ENCODE measurements around the gene KIN.
"Not testable (repeated sequence)": the region's sequence is repeated elsewhere in the genome, so short reads cannot be mapped to it uniquely, and the experiment has no call there.

The KIN gene

DNA sequence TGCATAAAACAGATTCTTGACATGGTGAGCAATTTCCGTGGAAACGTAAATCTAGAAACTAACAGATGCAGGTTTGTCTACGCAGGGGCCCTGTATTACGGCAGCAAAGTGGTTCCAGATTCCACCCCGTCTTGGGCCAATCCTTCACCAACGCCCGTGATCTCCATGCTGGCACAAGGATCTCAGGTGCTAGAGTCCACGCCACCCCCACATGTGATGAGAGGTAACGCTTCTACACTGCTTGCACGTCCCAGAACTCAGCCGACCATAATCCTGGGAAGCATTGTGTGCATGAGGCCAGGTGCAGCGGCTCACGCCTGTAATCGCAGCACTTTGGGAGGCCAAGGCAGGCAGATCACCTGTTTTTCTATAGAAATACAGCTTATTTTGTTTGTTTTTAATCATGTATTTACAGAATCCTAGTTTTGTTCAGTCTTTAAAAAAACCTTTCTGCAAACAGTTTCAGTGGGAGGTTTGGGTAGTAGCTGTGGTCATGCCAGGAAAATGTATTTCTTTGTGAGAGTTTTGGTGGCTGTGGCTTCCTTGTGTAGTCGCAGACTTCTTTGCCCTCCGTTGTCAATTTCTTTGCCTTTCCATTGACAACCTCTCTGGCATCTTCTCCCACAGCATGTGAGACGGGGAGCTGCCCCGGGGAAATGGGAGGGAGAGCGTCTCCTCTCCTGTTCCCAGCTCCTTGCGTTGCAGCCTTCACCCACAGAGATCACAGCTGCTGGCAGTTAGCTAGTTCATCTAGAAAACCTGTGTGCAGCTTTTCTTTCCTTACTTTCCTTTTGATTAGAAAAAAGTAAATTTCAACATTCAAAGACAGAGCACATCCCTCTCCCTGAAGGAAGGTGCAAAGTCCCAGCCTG lies 49.0 kb downstream of the KIN start:
- H3K27ac Mint-ChIP-seq = no peak overlapping the region
- H3K4me3 Mint-ChIP-seq = no peak overlapping the region
- H3K4me1 Mint-ChIP-seq (ENCODE audit: low read depth) = no peaks in the 10 kb centered on the region
- H3K9me3 Mint-ChIP-seq = no peaks in the 10 kb centered on the region
- H3K27me3 Mint-ChIP-seq (ENCODE audit: low read depth) = no peaks in the 10 kb centered on the region
- no peaks in the 10 kb centered on the region for H3K36me3 Mint-ChIP-seq (ENCODE audit: low read depth)
- no peak for DNase-seq (ENCODE audit: low spot score)

DNA sequence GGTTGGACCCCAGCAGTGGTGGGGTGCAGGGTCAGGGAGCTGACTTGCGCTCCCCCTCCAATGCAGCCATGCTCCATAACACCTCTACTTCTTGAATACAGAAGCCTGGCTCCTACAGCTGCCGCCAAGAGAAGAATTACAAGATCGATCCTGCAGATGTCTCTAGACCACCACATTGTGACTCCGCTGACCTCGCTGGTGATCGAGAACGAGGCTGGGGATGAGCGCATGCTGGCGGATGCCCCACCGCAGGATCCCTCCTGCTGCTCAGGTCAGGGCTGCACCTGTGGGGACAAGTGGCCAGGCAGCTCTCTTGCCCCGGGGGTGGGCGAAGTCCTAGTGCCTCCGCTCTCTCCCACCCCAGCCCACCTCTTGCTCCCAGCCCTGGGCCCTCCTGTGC lies 53.0 kb downstream of the KIN start:
- H3K9me3 Mint-ChIP-seq = no peaks in the 10 kb centered on the region
- DNase-seq (ENCODE audit: low spot score) = no peak
- H3K4me1 Mint-ChIP-seq (ENCODE audit: low read depth) = no peaks in the 10 kb centered on the region
- H3K27me3 Mint-ChIP-seq (ENCODE audit: low read depth) = peaks cover 2% of the 10 kb centered on the region
- H3K4me3 Mint-ChIP-seq = no peak overlapping the region
- H3K27ac Mint-ChIP-seq = no peak overlapping the region
- no peaks in the 10 kb centered on the region for H3K36me3 Mint-ChIP-seq (ENCODE audit: low read depth)

DNA sequence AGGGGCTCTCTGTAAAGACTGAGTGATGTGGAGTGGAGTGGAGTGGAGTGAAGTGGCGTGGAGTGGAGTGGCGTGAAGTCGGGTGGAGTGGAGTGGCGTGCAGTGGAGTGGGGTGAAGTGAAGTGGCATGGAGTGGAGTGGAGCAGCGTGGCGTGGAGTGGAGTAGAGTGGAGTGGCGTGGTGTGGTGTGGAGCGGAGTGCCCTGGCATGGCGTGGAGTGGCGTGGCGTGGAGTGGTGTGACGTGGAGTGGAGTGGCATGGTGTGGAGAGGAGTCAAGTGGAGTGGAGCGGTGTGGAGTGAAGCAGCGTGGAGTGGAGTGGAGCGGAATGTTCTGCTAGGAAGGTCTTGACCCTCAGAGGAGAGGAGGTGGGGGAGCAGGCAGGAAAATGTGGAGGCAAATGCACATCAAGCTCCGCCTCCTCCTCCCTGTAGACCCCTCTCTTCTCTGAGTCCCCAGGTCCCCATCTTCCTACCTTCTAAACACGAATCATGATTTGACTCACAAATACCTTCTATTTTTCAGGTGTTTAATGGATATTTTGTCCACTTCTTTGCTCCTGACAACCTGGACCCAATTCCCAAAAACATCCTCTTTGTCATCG lies 64.8 kb downstream of the KIN start:
- H3K9me3 Mint-ChIP-seq = no peaks in the 10 kb centered on the region
- no peak overlapping the region for H3K27ac Mint-ChIP-seq
- H3K36me3 Mint-ChIP-seq (ENCODE audit: low read depth) = no peaks in the 10 kb centered on the region
- no peak for DNase-seq (ENCODE audit: low spot score)
- peaks cover 2% of the 10 kb centered on the region for H3K27me3 Mint-ChIP-seq (ENCODE audit: low read depth)
- H3K4me3 Mint-ChIP-seq = no peak overlapping the region
- peaks cover 4% of the 10 kb centered on the region for H3K4me1 Mint-ChIP-seq (ENCODE audit: low read depth)

DNA sequence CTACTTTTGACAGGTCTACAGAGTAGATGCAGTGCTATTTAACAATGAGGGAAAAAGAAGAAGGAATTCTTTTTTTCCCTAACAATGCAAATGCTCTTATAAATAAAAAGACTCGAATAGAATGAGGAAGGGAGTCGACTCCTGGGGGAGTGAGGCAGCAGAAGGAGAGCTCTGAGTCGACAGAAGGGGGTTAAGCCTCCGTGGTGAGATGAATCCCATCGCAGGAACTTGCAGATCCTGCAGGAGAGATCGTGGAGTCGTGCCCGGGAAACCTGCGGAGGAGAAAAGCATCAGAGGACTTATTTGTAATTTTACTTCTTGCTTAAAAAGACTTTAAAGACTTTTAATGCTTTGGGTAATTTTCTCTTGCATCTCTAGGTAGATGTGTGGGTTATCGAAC lies 67.3 kb downstream of the KIN start:
- Mint-ChIP-seq H3K27me3 (ENCODE audit: low read depth) (peaks cover 2% of the 10 kb centered on the region), H3K9me3 (no peaks in the 10 kb centered on the region), H3K27ac (no peak overlapping the region), H3K4me3 (no peak overlapping the region), H3K36me3 (ENCODE audit: low read depth) (no peaks in the 10 kb centered on the region), H3K4me1 (ENCODE audit: low read depth) (peaks cover 4% of the 10 kb centered on the region)
- no peak for DNase-seq (ENCODE audit: low spot score)

DNA sequence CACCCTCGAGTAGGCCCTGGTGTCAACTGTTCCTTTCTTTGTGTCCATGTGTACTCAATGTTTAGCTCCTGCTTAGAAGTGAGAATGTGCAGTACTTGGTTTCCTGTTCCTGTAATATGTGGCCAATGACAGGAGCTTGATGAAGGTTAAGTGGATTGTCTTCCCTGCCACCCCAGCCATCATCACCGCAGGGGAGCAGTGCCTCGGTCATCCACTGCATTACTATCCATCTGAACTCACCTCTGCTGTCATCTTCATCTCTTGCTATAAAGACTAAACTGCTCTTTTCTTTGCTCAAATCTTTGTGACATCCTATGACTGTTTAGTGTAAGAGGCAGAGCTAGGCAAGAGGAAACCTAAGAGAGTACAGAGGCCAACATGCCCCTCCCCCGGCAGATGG lies 69.1 kb downstream of the KIN start:
- peaks cover 2% of the 10 kb centered on the region for H3K27me3 Mint-ChIP-seq (ENCODE audit: low read depth)
- peaks cover 4% of the 10 kb centered on the region for H3K4me1 Mint-ChIP-seq (ENCODE audit: low read depth)
- no peak overlapping the region for H3K27ac Mint-ChIP-seq
- no peak for DNase-seq (ENCODE audit: low spot score)
- H3K36me3 Mint-ChIP-seq (ENCODE audit: low read depth) = no peaks in the 10 kb centered on the region
- no peak overlapping the region for H3K4me3 Mint-ChIP-seq
- no peaks in the 10 kb centered on the region for H3K9me3 Mint-ChIP-seq

DNA sequence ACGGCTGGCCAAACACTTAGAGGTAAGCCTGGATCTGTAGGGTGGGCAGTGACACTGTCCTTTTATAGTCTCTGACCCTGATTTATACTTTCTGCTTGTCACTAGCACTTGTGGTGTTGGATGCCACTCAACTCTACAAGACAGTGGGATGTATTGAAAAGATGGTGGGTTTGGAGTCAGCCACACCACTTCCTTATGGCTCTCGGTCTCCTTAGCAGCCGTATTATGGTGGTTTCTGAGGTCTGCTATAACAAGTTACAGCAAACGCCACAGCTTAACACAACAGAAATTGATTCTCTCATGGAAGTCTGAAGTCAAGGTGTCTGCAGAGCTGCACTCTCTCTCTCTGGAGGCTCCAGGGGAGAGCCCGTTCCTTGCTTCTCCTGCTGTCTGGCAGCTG lies 70.0 kb downstream of the KIN start:
- Mint-ChIP-seq H3K4me3 (no peak overlapping the region), H3K4me1 (ENCODE audit: low read depth) (peaks cover 4% of the 10 kb centered on the region), H3K9me3 (no peaks in the 10 kb centered on the region), H3K36me3 (ENCODE audit: low read depth) (no peaks in the 10 kb centered on the region), H3K27ac (no peak overlapping the region), H3K27me3 (ENCODE audit: low read depth) (no peaks in the 10 kb centered on the region)
- no peak for DNase-seq (ENCODE audit: low spot score)

DNA sequence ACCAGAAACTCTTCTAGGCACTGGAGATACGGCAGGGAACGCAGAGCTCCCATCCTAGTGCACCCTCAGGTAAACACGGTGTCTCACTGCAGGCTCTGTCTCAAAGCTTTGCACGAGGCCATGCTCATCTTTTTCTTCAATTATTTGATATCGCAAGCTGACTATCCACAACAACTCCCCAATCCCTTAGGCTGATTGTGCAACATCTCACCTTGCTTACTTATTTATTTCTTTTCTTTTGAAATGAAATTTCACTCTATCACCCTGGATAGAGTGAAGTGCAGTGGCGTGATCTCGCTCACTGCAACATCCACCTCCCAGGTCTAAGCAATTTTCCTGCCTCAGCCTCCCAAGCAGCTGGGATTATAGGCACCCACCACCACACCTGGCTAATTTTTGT lies 72.3 kb downstream of the KIN start:
- Mint-ChIP-seq H3K9me3 (no peaks in the 10 kb centered on the region), H3K27ac (no peak overlapping the region), H3K36me3 (ENCODE audit: low read depth) (no peaks in the 10 kb centered on the region), H3K27me3 (ENCODE audit: low read depth) (peaks cover 3% of the 10 kb centered on the region), H3K4me1 (ENCODE audit: low read depth) (peaks cover 4% of the 10 kb centered on the region), H3K4me3 (no peak overlapping the region)
- no peak for DNase-seq (ENCODE audit: low spot score)

DNA sequence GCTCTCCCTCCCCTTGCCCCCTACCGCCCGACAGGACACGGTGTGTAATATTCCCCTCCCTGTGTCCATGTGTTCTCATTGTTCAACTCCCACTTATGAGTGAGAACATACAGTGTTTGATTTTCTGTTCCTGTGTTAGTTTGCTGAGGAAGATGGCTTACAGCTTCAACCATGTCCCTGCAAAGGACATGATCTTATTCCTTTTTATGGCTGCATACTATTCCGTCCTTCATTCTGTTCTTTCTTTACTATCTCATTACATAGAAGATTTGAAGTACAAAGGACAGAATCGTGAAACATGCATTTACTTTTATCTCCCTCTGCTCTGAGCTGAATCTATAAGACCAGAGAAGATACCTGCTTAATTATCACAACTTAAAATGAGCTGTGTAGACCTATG lies 76.7 kb downstream of the KIN start:
- H3K9me3 Mint-ChIP-seq; H3K27ac Mint-ChIP-seq; H3K4me3 Mint-ChIP-seq; H3K27me3 Mint-ChIP-seq (ENCODE audit: low read depth); H3K4me1 Mint-ChIP-seq (ENCODE audit: low read depth); H3K36me3 Mint-ChIP-seq (ENCODE audit: low read depth); DNase-seq (ENCODE audit: low spot score): not testable (repeated sequence)

DNA sequence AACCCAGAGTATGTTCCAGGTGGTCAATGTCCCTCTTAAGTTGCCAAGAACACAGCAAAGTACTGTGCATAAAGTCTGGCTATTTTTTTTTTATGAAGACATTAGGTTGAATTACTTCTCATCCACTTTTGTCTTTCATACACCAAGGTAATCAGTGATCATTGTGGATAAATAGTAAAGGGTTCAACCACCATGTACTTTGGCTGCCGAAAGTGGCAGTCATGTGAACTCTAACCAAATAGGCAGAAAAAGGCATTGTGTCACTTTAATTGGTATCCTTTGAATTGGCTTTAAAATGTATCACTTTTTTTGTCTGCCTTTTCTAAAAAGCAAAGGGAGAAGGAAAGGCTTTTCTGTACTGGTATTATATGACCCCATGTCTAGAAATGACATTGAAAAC lies 77.3 kb downstream of the KIN start:
- Mint-ChIP-seq H3K27ac (no peak overlapping the region), H3K27me3 (ENCODE audit: low read depth) (peaks cover 12% of the 10 kb centered on the region), H3K4me1 (ENCODE audit: low read depth) (no peaks in the 10 kb centered on the region), H3K9me3 (no peaks in the 10 kb centered on the region), H3K36me3 (ENCODE audit: low read depth) (no peaks in the 10 kb centered on the region), H3K4me3 (no peak overlapping the region)
- no peak for DNase-seq (ENCODE audit: low spot score)

DNA sequence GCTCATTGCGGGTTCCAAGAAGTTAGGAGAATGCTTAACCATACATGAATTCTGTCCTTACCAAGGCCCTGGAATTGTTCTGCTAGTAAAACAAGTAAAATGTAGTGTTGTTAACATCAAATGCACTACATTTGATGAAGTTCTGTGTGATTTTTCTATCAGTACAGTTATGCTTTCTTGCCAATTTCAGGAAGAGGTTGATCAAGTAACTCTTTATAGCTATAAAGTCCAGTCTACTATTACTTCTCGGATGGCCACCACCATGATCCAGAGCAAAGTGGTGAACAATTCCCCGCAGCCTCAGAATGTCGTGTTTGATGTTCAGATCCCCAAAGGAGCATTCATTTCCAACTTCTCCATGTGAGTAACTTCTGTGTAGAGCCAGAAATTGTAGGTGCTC lies 79.0 kb downstream of the KIN start:
- no peak for DNase-seq (ENCODE audit: low spot score)
- Mint-ChIP-seq H3K9me3 (no peaks in the 10 kb centered on the region), H3K27ac (no peak overlapping the region), H3K36me3 (ENCODE audit: low read depth) (no peaks in the 10 kb centered on the region), H3K4me1 (ENCODE audit: low read depth) (no peaks in the 10 kb centered on the region), H3K4me3 (no peak overlapping the region), H3K27me3 (ENCODE audit: low read depth) (peaks cover 16% of the 10 kb centered on the region)

DNA sequence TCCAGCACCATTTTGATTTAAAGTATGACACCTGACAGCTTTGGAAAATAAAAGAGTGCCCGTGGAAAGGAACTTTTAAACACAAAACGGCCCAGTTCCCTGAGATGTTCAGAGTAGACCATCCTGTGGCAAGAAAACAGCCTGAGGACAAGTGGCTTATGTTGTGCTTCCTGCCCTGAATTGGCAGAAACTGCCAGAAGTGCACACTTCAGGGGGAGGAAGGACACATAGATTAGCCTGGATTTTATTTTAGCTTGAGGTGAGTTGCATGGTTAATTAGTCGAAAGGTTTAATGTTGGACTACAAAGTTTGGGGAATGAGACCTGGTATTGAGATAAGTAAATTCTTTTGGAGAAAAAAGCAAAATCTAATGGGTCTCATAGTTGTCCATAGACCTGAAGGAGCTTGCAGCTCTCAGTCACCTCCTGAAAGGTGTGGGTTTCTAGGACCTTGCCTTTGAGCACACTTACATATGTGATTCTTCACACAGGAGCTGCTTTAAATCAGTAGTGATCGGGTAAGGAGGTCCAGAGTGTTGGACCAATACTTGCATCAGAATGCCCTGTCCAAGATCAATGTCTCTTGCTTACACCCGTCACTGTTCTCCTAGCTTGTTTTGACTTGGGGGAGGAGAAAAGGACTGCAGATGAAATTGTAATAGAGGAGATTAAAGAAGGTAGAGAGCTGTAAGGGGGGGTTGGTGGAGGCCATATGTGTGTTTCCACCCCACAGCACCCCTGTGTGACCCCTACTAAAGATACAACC lies 79.8 kb downstream of the KIN start:
- Mint-ChIP-seq H3K36me3 (ENCODE audit: low read depth) (no peaks in the 10 kb centered on the region), H3K27ac (no peak overlapping the region), H3K9me3 (no peaks in the 10 kb centered on the region), H3K4me1 (ENCODE audit: low read depth) (no peaks in the 10 kb centered on the region), H3K27me3 (ENCODE audit: low read depth) (peaks cover 21% of the 10 kb centered on the region), H3K4me3 (no peak overlapping the region)
- DNase-seq (ENCODE audit: low spot score) = no peak

DNA sequence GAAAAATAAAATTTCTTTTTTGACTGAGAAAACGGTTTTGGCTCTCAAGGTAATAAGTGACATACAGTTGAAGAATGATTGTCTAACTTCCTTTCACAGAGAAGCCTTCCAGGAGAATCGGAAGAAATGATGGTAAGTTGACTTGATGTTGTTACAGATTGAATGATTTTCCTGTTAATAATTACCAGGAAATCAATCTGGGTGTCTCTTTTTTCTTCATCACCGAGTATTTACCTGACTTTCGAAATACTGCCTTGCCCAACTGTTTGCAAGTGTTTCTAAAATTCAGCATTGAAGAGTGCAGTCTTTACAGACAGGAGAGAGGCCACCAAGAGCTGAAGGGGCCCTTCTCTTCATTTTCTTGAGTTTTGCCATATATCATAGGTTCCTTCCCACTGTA lies 80.7 kb downstream of the KIN start:
- Mint-ChIP-seq H3K27ac (no peak overlapping the region), H3K27me3 (ENCODE audit: low read depth) (peaks cover 22% of the 10 kb centered on the region), H3K36me3 (ENCODE audit: low read depth) (no peaks in the 10 kb centered on the region), H3K9me3 (no peaks in the 10 kb centered on the region), H3K4me1 (ENCODE audit: low read depth) (no peaks in the 10 kb centered on the region), H3K4me3 (no peak overlapping the region)
- DNase-seq (ENCODE audit: low spot score) = no peak

DNA sequence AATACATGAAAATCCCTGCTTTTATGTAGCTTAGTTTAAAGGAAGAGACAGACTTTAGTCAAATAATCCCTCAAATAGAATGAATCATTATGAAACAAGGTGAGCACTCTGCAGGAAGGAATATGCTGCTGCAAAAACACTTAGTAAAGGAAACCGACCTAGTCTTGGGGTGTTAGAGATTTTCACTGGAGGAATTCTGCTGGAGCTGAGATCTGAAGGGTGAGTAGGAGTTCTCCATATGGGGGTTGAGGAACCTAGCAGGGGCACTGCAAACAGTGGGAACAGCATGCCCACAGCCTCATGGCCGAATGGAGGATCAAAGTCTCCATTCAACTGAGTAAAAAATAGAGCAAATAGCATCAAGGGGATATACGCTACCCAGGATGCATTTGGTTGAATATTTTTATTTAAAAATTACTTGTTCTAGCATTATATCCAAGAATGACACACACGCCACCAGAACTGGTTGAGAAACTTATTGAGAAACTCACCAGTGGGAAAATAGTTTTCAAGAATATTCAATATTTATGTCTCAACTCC lies 81.2 kb downstream of the KIN start:
- no peaks in the 10 kb centered on the region for H3K36me3 Mint-ChIP-seq (ENCODE audit: low read depth)
- H3K4me1 Mint-ChIP-seq (ENCODE audit: low read depth) = no peaks in the 10 kb centered on the region
- peaks cover 22% of the 10 kb centered on the region for H3K27me3 Mint-ChIP-seq (ENCODE audit: low read depth)
- no peak overlapping the region for H3K27ac Mint-ChIP-seq
- H3K4me3 Mint-ChIP-seq = no peak overlapping the region
- DNase-seq (ENCODE audit: low spot score) = no peak
- no peaks in the 10 kb centered on the region for H3K9me3 Mint-ChIP-seq

DNA sequence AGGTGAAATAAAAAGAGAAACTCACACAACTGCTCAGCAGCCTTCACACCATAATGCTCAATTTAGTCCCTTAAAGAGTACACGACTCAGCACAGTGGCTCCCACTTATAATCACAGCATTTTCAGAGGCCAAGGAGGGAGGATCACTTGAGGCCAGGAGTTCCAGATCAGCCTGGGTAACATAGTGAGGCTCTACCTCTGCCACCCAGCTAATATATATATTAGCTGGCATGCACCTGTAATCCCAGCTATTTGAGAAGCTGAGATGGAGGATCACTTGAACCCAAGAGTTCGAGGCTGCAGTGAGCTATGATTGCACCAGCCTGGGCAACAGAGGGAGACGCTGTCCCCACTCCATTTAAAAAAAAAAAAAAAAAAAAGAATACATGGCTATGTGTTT lies 82.5 kb downstream of the KIN start:
- no peak overlapping the region for H3K27ac Mint-ChIP-seq
- peaks cover 21% of the 10 kb centered on the region for H3K27me3 Mint-ChIP-seq (ENCODE audit: low read depth)
- DNase-seq (ENCODE audit: low spot score) = no peak
- H3K4me3 Mint-ChIP-seq = no peak overlapping the region
- H3K36me3 Mint-ChIP-seq (ENCODE audit: low read depth) = no peaks in the 10 kb centered on the region
- no peaks in the 10 kb centered on the region for H3K4me1 Mint-ChIP-seq (ENCODE audit: low read depth)
- no peaks in the 10 kb centered on the region for H3K9me3 Mint-ChIP-seq

Data from T-helper 2 cell treated with Interferon-gamma antibody and Interleukin-4, amounts not matched to agents 5 μg/mL and 100 μg/mL, for 36 hours (primary cell).